ENCODE results near the gene NNAT. TPM values are rescaled to one million over a fixed set of nuclear protein-coding genes. Genes with fewer than 3 reads are reported as not detected.
"Not testable (repeated sequence)": the region's sequence is repeated elsewhere in the genome, so short reads cannot be mapped to it uniquely, and the experiment has no call there.

Gene NNAT
- total RNA-seq, 1 donor from 2014 or later, result 2.7 TPM

DNA sequence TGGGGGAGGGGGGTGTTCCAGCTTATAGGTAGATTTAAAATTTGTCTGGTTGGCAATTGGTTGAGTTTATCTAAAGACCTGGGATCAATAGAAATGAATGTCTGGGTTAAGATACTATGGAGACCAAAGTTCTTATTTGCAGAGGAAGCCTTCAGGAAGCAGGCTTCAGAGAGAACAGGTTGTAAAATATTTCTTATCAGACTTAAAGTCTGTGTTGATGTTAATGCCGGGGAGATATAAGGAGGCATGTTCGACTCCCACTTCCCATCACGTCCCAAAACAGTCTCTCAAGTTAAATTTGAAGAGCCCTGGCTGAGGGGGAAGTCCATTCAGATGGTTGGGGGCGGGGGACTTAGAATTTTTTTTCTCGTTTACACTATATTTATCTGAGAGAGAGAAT lies 19.0 kb downstream of the NNAT start:
- no peak for TF ChIP-seq CTCF (IDR thresholded peaks at IDR 0.05)
- H3K9me3 Mint-ChIP-seq (ENCODE audit: low read depth), result no peaks in the 10 kb centered on the region
- no peak overlapping the region for H3K4me3 Mint-ChIP-seq (ENCODE audit: unreplicated experiment)
- H3K4me1 Mint-ChIP-seq (ENCODE audit: low read depth), result no peaks in the 10 kb centered on the region
- H3K27me3 Mint-ChIP-seq (ENCODE audit: low read depth), result peaks cover 11% of the 10 kb centered on the region
- no peak for DNase-seq (ENCODE audit: low spot score)
- no peaks in the 10 kb centered on the region for H3K36me3 Mint-ChIP-seq (ENCODE audit: low read depth)
- H3K27ac Mint-ChIP-seq (ENCODE audit: unreplicated experiment), result no peak overlapping the region

DNA sequence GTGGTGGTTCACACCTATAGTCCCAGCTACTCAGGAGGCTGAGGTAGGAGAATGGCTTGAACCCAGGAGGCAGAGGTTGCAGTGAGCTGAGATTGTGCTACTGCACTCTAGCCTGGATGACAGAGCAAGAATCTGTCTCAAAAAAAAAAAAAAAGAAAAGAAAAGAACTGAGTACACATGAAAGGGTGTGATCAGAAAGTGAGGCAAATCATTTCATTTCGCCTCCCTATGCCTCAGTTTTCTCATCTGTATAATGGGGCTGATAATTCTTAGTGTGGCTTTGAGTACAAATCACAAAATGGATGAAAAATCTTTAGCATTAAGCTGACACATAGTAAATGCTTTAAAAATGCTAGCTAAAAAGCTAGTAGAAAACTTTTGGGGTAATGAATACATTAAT lies 19.8 kb downstream of the NNAT start:
- H3K4me3 Mint-ChIP-seq (ENCODE audit: unreplicated experiment); H3K27ac Mint-ChIP-seq (ENCODE audit: unreplicated experiment); H3K9me3 Mint-ChIP-seq (ENCODE audit: low read depth); H3K36me3 Mint-ChIP-seq (ENCODE audit: low read depth); H3K4me1 Mint-ChIP-seq (ENCODE audit: low read depth); DNase-seq (ENCODE audit: low spot score): not testable (repeated sequence)
- H3K27me3 Mint-ChIP-seq (ENCODE audit: low read depth), result peaks cover 11% of the 10 kb centered on the region

GRCh38 chr20:37541326-37541725 lies 20.3 kb downstream of the NNAT start:
- Mint-ChIP-seq H3K27ac (ENCODE audit: unreplicated experiment) (no peak overlapping the region), H3K27me3 (ENCODE audit: low read depth) (peaks cover 14% of the 10 kb centered on the region), H3K4me3 (ENCODE audit: unreplicated experiment) (no peak overlapping the region), H3K36me3 (ENCODE audit: low read depth) (no peaks in the 10 kb centered on the region), H3K9me3 (ENCODE audit: low read depth) (no peaks in the 10 kb centered on the region), H3K4me1 (ENCODE audit: low read depth) (no peaks in the 10 kb centered on the region)
- no peak for DNase-seq (ENCODE audit: low spot score)
- no peak for TF ChIP-seq CTCF (IDR thresholded peaks at IDR 0.05)

DNA sequence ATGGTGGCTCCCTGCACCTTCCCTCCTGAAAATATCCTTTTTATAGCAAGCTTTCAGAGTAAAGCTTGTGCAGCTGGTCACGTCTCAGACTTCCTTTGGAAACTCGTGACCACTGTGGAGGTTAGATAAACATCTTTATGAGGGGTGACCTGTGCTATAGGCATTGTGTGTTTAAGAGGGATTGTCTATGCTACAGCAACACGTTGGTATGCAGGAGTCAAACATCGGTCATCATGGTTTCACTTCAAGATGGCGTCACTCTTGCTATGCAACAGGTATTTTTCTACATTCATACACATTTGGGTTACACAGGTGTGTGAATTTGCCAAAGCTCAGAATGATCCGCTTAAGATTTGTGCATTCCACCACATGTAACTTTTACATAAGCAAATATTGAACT lies 21.2 kb downstream of the NNAT start:
- H3K27ac Mint-ChIP-seq (ENCODE audit: unreplicated experiment), result no peak overlapping the region
- no peak for DNase-seq (ENCODE audit: low spot score)
- no peak overlapping the region for H3K4me3 Mint-ChIP-seq (ENCODE audit: unreplicated experiment)
- TF ChIP-seq CTCF (IDR thresholded peaks at IDR 0.05), result no peak
- H3K4me1 Mint-ChIP-seq (ENCODE audit: low read depth), result no peaks in the 10 kb centered on the region
- peaks cover 9% of the 10 kb centered on the region for H3K27me3 Mint-ChIP-seq (ENCODE audit: low read depth)
- no peaks in the 10 kb centered on the region for H3K36me3 Mint-ChIP-seq (ENCODE audit: low read depth)
- H3K9me3 Mint-ChIP-seq (ENCODE audit: low read depth), result no peaks in the 10 kb centered on the region

GRCh38 chr20:37543828-37544227 lies 22.8 kb downstream of the NNAT start:
- no peaks in the 10 kb centered on the region for H3K4me1 Mint-ChIP-seq (ENCODE audit: low read depth)
- H3K9me3 Mint-ChIP-seq (ENCODE audit: low read depth), result no peaks in the 10 kb centered on the region
- no peaks in the 10 kb centered on the region for H3K36me3 Mint-ChIP-seq (ENCODE audit: low read depth)
- DNase-seq (ENCODE audit: low spot score), result no peak
- no peak overlapping the region for H3K27ac Mint-ChIP-seq (ENCODE audit: unreplicated experiment)
- H3K4me3 Mint-ChIP-seq (ENCODE audit: unreplicated experiment), result no peak overlapping the region
- peaks cover 7% of the 10 kb centered on the region for H3K27me3 Mint-ChIP-seq (ENCODE audit: low read depth)
- TF ChIP-seq CTCF (IDR thresholded peaks at IDR 0.05), result peak; percentile 75

DNA sequence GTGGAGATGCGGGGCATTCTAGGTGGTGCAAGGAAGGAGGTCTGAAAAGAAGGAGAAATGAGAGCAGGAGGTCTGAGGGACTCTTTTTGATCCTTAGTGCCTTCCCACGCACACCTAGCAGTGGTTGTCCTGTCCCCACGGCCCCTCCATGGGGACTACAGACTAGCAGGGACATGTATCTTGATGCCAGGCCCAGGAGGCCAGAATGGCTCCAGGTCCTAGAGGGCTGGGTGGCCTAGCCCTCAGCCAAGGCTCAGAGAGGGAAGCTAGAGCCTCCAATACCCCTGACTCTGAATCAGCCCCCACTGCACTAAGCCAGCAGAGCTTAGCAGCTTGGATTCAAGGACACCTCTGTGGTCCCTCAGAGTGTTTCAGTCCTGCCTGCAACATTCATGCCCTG lies 23.3 kb downstream of the NNAT start:
- no peak for DNase-seq (ENCODE audit: low spot score)
- Mint-ChIP-seq H3K4me1 (ENCODE audit: low read depth) (no peaks in the 10 kb centered on the region), H3K27ac (ENCODE audit: unreplicated experiment) (no peak overlapping the region), H3K9me3 (ENCODE audit: low read depth) (peaks cover under 1% of the 10 kb centered on the region), H3K36me3 (ENCODE audit: low read depth) (no peaks in the 10 kb centered on the region), H3K27me3 (ENCODE audit: low read depth) (peaks cover 7% of the 10 kb centered on the region), H3K4me3 (ENCODE audit: unreplicated experiment) (no peak overlapping the region)
- TF ChIP-seq CTCF (IDR thresholded peaks at IDR 0.05), result no peak

Data from chondrocyte (in vitro differentiated cells).